Stimulated activated CD4-positive, alpha-beta T cell treated with anti-CD3 and anti-CD28 coated beads, Interleukin-12 subunit alpha, Interleukin-12 subunit beta, amount 100 ng/mL, for 48 hours (primary cell): Measurements from ENCODE around the gene TMEM80.
"Not testable (repeated sequence)": the region's sequence is repeated elsewhere in the genome, so short reads cannot be mapped to it uniquely, and the experiment has no call there.

ENCODE experiments used
- DNase-seq, 3 donors: peaks; one replicate each; pipeline ENCODE4 v3.0.0-alpha.2; 2020; ENCODE audit warnings: low read depth in 2 of 3, low spot score in 1 of 3

TMEM80 gene

GRCh38 chr11:720642-721246 is 25.1 kb downstream of the TMEM80 start:
- peak in 1 of 3 donors; percentile 47 for DNase-seq

- DNase-seq: no peak
These were observed 25.7 kb downstream of the TMEM80 start for GRCh38 chr11:721247-721740.

- peak in 1 of 3 donors; percentile 38 for DNase-seq
These were observed 26.2 kb downstream of the TMEM80 start for GRCh38 chr11:721741-722345.

GRCh38 chr11:722346-722811 is 26.8 kb downstream of the TMEM80 start:
- DNase-seq: no peak

GRCh38 chr11:723120-723883 is 27.7 kb downstream of the TMEM80 start:
- DNase-seq: no peak

GRCh38 chr11:724049-724777 is 28.6 kb downstream of the TMEM80 start:
- no peak for DNase-seq

GRCh38 chr11:724778-725386 is 29.3 kb downstream of the TMEM80 start:
- DNase-seq: no peak

GRCh38 chr11:725624-726202 is 30.1 kb downstream of the TMEM80 start:
- DNase-seq: no peak

- peak in 1 of 3 donors; percentile 26 for DNase-seq
These were observed 30.9 kb downstream of the TMEM80 start for GRCh38 chr11:726278-727220.

GRCh38 chr11:727281-727701 is 31.7 kb downstream of the TMEM80 start:
- no peak for DNase-seq

GRCh38 chr11:727859-728748 is 32.5 kb downstream of the TMEM80 start:
- DNase-seq: peak; percentile 61 to 82 (median 76)

GRCh38 chr11:728901-729491 is 33.4 kb downstream of the TMEM80 start:
- no peak for DNase-seq

- no peak for DNase-seq
These were observed 34.0 kb downstream of the TMEM80 start for GRCh38 chr11:729492-730074.

- DNase-seq: no peak
These were observed 37.5 kb downstream of the TMEM80 start for GRCh38 chr11:733072-733471.

- not testable (repeated sequence) for DNase-seq
These were observed 38.9 kb downstream of the TMEM80 start for GRCh38 chr11:734541-734940.

- no peak for DNase-seq
These were observed 41.8 kb downstream of the TMEM80 start for GRCh38 chr11:737366-737765.

GRCh38 chr11:737899-738298 is 42.3 kb downstream of the TMEM80 start:
- not testable (repeated sequence) for DNase-seq

- no peak for DNase-seq
These were observed 46.5 kb downstream of the TMEM80 start for GRCh38 chr11:742156-742546.
